Adrenal gland (tissue), 12 donors: Measurements from ENCODE around the gene LCE6A. TPM values are rescaled to one million over a fixed set of nuclear protein-coding genes. Genes with fewer than 3 reads are reported as not detected.

Experiments
- DNase-seq, 7 donors: peaks; one replicate each; pipeline ENCODE4 v3.0.0-alpha.2; 2019 to 2020
- H3K27ac ChIP-seq, 5 donors: fragments of 200-600 bp; sonication (generic) in 4 of 5; 1 replicate in 3 of 5; 2 replicates in 2 of 5; pipeline versions ENCODE4 v1.5.1 to v1.8.0; 2016 to 2020; ENCODE audit warnings: mild to moderate bottlenecking in 1 of 5
- H3K27me3 ChIP-seq: fragments of 200-600 bp; 2 replicates; pipeline ENCODE4 v1.8.0; 2021
- H3K36me3 ChIP-seq, 2 donors: fragments of 200-600 bp; replicated peaks in 1 of 2; 1 replicate in 1 of 2; 2 replicates in 1 of 2; pipeline versions ENCODE4 v1.5.1 to v1.8.0; 2018 to 2022
- H3K4me1 ChIP-seq, 2 donors: fragments of 200-600 bp; replicated peaks in 1 of 2; 1 replicate in 1 of 2; 2 replicates in 1 of 2; pipeline versions ENCODE4 v1.5.1 to v1.8.0; 2018 to 2021
- H3K4me3 ChIP-seq, 4 donors: fragments of 200-600 bp; sonication (generic) in 3 of 4; one replicate each; pipeline ENCODE4 v1.5.1; 2016 to 2018
- H3K9me3 ChIP-seq, 3 donors: fragments of 200-600 bp; sonication (generic) in 1 of 3; replicated peaks in 1 of 3; 1 replicate in 2 of 3; 2 replicates in 1 of 3; pipeline versions ENCODE4 v1.5.1 to v1.8.0; 2016 to 2021
- POLR2A ChIP-seq, 2 donors: fragments of 450-650 bp; IDR thresholded peaks; one replicate each; pipeline ENCODE4 v1.6.1; 2017; ENCODE audit warnings: antibody characterized with exemption in 2 of 2, mild to moderate bottlenecking in 2 of 2, moderate library complexity in 1 of 2
- WGBS, 4 donors: extraction: QIAGEN DNeasy Blood & Tissue Kit in 2 of 4; methylation state at CpG; one replicate each; pipeline versions ENCODE4 v1.1.5 to v1.1.7; 2013 to 2017; 5-methylcytosine and 5-hydroxymethylcytosine counted together
- intact Hi-C, 2 donors: fragments of 100-400 bp; cut with DNase I; formaldehyde crosslinking; loops; one replicate each; pipeline versions ENCODE4 v1.14.1 to v1.15.0; 2022 to 2023
- polyA plus RNA-seq, 3 donors: library from polyadenylated mRNA; stranded (reverse); fragments of 200-250 nt in 2 of 3; fragments of 350-450 nt in 1 of 3; fragmentation: Illumina TruSeq in 1 of 3; extraction: RNeasy Lipid Tissue Mini Kit (QIAGEN cat#74804) in 1 of 3; gene quantifications; one replicate each; pipeline ENCODE4 v1.2.3, GENCODE V29; 2013 to 2014
- total RNA-seq, 9 donors: library from RNA; depleted of rRNA in 4 of 9; stranded (reverse); fragments of >200 nt in 4 of 9; fragments of 120-200 nt in 1 of 9; fragmentation: NEBNext Ultra II Directional in 1 of 9; extraction: Animal tissue kit (Norgen Biotek cat#: 25700) in 1 of 9; gene quantifications; one replicate each; pipeline versions ENCODE4 v1.1.0 to v1.2.4, GENCODE V29; 2013 to 2023
- TF ChIP-seq, protein P1 (sequence below), 6 experiments: fragments of 450-650 bp in 4 of 6; fragments of 200-600 bp in 2 of 6; sonication (generic) in 1 of 6; IDR thresholded peaks; 1 replicate in 5 of 6; 2 replicates in 1 of 6; pipeline versions ENCODE4 v1.5.1 to v1.8.0; 2016 to 2021; ENCODE audit warnings: antibody characterized with exemption in 6 of 6, mild to moderate bottlenecking in 2 of 6, moderate library complexity in 1 of 6
- donor health status: healthy with polysubstance abuse.
- donor health status: Bipolar disorder and iron deficiency.
- donor health status: DM: yes; HTN: yes; CAD: no.
- donor health status: DM: no; HTN: no; CAD: no.
- donor health status: DM: no; HTN: no; CAD: no.
- donor health status: DM: yes; HTN: yes; CAD: no.

Gene LCE6A
- total and polyA plus RNA-seq, 12 donors, result not detected

DNA sequence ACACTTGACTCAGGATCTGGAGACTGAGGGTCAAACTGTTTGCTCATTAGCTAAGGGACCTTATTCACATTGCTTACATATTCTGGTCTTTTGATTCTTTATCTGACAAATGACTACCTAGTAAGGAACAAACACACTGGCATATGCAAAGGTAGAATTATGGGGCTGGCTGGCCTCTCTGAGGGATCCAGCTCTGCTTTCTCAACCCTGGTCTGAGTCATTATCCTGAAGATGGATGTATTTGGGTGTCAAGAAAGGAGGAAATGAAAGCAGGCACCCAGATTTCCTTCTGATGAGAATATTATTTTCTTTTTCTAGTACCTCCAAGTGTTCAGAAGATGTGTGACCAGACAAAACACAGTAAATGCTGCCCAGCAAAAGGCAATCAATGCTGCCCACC, 41.4 kb downstream of the LCE6A start:
- H3K9me3 ChIP-seq, result no peaks in the 10 kb centered on the region
- H3K36me3 ChIP-seq, result no peaks in the 10 kb centered on the region
- no peak overlapping the region for H3K4me3 ChIP-seq
- no peaks in the 10 kb centered on the region for H3K4me1 ChIP-seq
- intact Hi-C loops, result no loop called here
- H3K27me3 ChIP-seq, result no peaks in the 10 kb centered on the region
- DNase-seq, result no peak
- H3K27ac ChIP-seq, result no peak overlapping the region
- TF ChIP-seq, protein P1, sequence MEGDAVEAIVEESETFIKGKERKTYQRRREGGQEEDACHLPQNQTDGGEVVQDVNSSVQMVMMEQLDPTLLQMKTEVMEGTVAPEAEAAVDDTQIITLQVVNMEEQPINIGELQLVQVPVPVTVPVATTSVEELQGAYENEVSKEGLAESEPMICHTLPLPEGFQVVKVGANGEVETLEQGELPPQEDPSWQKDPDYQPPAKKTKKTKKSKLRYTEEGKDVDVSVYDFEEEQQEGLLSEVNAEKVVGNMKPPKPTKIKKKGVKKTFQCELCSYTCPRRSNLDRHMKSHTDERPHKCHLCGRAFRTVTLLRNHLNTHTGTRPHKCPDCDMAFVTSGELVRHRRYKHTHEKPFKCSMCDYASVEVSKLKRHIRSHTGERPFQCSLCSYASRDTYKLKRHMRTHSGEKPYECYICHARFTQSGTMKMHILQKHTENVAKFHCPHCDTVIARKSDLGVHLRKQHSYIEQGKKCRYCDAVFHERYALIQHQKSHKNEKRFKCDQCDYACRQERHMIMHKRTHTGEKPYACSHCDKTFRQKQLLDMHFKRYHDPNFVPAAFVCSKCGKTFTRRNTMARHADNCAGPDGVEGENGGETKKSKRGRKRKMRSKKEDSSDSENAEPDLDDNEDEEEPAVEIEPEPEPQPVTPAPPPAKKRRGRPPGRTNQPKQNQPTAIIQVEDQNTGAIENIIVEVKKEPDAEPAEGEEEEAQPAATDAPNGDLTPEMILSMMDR (IDR thresholded peaks at IDR 0.05), result no peak
- TF ChIP-seq POLR2A (IDR thresholded peaks at IDR 0.05), result no peak

DNA sequence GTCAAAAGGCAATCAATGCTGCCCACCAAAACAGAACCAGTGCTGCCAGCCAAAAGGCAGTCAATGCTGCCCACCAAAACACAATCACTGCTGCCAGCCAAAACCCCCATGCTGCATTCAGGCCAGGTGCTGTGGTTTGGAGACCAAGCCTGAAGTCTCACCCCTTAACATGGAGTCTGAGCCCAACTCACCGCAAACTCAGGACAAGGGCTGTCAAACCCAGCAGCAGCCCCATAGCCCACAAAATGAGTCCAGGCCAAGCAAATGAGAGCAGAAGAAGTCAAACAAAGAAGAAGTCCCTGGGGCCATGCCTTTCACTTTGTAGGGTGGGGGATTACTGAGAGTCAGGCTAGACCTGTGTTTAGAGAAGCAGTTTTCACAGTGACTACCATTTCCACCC, 41.9 kb downstream of the LCE6A start:
- Histone ChIP-seq H3K27ac (no peak overlapping the region), H3K4me3 (no peak overlapping the region), H3K9me3 (no peaks in the 10 kb centered on the region), H3K4me1 (no peaks in the 10 kb centered on the region), H3K27me3 (no peaks in the 10 kb centered on the region), H3K36me3 (no peaks in the 10 kb centered on the region)
- TF ChIP-seq, protein P1 (IDR thresholded peaks at IDR 0.05), result no peak
- no peak for TF ChIP-seq POLR2A (IDR thresholded peaks at IDR 0.05)
- DNase-seq, result no peak
- 83 to 100% (median 95%) methylated on average over 1 of the region's 1 CpG for WGBS, 4 donors
- intact Hi-C loops, result no loop called here

DNA sequence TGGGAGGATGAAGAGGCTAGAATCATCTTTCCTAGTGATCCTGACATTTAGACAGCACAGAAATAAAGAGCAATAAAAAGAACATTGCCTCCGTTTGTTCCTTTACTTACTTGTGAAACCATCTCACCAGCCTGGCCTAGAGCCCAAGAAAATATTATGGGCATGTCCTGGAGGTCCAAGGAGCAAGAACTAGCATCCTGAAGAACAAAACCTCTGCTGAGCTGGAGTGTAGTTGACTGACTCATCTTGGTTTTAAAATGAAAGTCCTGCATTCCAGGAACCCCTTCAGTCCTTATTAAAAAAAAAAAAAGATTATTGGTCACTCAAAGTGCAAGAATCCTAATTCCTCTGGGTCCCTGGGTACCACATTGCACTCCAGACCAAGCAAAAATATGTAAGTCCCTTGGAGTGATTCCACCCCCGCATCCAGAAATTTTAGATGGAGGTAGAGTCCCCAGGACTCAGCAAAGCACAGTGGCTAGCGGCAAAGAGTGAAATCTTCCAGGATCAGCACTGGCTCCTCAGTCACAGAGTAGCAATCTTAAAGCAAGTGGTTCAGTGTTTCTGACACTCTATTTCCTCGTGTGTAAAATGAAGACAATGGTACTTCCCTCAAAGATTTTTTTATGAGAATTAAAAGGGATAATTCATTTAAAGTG, 42.4 kb downstream of the LCE6A start:
- Histone ChIP-seq H3K4me1 (no peaks in the 10 kb centered on the region), H3K36me3 (no peaks in the 10 kb centered on the region), H3K9me3 (no peaks in the 10 kb centered on the region), H3K27me3 (no peaks in the 10 kb centered on the region), H3K27ac (no peak overlapping the region), H3K4me3 (no peak overlapping the region)
- WGBS, 4 donors, result 63 to 74% (median 68%) methylated on average over 4 of the region's 4 CpGs
- intact Hi-C loops, result no loop called here
- TF ChIP-seq POLR2A (IDR thresholded peaks at IDR 0.05), result no peak
- TF ChIP-seq, protein P1 (IDR thresholded peaks at IDR 0.05), result no peak
- no peak for DNase-seq

DNA sequence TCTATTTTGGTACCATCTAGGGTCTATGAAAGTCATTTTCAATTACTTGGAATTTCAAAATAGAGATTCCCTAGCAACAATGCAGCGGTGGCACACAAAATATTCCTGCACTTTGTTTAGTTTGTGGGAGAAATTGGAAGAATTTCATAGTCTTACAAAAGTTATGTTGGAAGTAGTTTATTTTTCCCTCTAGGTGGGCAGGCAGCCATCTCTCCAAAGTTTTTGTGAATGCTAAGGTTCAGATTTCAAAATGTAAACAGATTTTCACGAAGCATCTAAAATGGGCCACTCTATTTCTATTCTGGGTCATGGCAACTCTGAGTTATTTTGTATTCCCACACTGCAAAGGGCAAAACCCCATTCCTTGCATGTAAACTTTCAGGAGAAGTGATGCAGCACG, 43.4 kb downstream of the LCE6A start:
- Histone ChIP-seq H3K36me3 (no peaks in the 10 kb centered on the region), H3K27ac (no peak overlapping the region), H3K27me3 (no peaks in the 10 kb centered on the region), H3K9me3 (no peaks in the 10 kb centered on the region), H3K4me3 (no peak overlapping the region), H3K4me1 (no peaks in the 10 kb centered on the region)
- intact Hi-C loops, result no loop called here
- TF ChIP-seq, protein P1 (IDR thresholded peaks at IDR 0.05), result no peak
- DNase-seq, result no peak
- WGBS, 4 donors, result 46 to 51% (median 49%) methylated on average over 3 of the region's 3 CpGs
